Measurements from ENCODE around the gene AMZ2. TPM values are rescaled to one million over a fixed set of nuclear protein-coding genes. Genes with fewer than 3 reads are reported as not detected.

Gene AMZ2
- total RNA-seq, 4 donors from 2014 or later = 38.2 to 69.9 (median 60.1) TPM

DNA sequence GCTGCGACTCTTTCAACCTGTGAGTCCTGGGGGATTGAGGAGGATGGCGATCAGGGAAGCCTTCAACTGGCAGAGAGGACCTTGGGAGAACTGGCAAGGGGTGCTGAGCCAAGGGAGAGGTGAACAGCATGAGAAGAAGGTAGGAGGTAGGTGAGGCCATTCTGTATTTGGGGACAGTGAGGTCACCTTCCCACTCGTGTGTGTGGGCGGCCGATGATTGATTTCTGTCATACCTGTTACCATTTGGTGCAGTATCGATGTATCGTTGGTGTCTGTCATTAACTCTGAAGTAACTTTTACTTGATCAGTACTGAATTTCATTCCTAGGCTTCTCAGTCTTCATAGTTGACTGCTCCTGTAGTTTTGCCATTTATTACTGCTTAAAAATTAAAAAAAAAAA is 47.2 kb downstream of the AMZ2 start:
- 84% methylated on average over 7 of the region's 7 CpGs for WGBS
- H3K27ac ChIP-seq (replicated peaks in 1 of 4) = no peak overlapping the region
- peaks cover 15 to 28% (median 27%) of the 10 kb centered on the region in 4 donors for H3K4me1 ChIP-seq
- no peak overlapping the region for H3K4me3 ChIP-seq
- no peaks in the 10 kb centered on the region for H3K9me3 ChIP-seq
- H3K36me3 ChIP-seq = no peaks in the 10 kb centered on the region
- TF ChIP-seq CTCF (IDR thresholded peaks at IDR 0.05) (no peak), POLR2A (IDR thresholded peaks at IDR 0.05; ENCODE audit: low read depth) (no peak), POLR2AphosphoS5 (IDR thresholded peaks at IDR 0.05) (no peak), EP300 (IDR thresholded peaks at IDR 0.05) (no peak)
- no peak for DNase-seq (ENCODE audit: extremely low spot score)
- intact Hi-C loops (cut with DNase I) = no loop called here
- H3K27me3 ChIP-seq = peaks cover 0 to 71% (median 19%) of the 10 kb centered on the region in 4 donors

DNA sequence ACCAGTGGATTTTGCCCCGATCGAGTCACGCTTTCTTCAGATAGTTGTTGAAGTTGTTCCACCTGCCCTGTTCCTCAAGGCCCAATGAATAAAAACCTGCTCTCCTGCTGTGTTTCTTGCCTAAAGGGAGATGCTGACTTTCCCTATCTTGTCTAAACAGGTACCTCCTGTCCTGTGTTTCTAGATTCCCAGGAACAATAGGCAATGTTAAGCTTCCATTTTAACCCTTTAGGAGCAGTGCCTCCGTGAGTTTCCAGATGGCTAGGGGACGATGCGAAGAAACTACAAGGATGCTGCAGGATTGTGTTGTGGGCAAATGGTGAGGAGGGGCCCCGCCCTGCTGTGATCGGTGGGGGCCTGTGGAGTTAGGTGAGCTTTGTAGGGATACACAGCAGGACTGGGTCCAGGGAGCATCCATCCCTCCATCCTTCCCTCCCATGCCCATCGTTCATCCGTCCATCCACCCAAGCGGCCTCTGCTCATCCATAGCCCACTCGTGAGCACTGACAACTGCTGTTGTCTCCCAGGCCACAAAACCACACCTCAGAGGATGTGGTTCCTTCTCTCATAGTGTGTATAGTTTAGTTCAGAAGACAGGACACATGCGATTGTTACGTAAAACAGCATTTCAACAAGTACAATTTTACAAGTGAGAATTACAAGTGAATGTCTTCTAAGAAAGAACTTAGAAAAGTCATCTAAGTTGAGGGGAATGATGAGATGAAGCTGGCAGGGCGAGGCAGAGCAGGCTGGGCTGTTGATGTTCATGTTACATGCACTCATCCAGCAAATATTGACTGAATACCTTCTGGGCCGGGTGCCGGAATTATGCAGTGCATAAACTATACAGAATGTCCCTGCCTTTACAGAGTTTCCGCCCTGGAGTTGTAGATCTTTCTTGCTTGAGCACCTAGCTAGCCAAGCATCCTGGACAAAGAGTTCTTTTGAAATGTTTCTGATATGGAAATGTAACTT is 48.7 kb downstream of the AMZ2 start:
- Histone ChIP-seq H3K27ac (replicated peaks in 1 of 4) (no peak overlapping the region), H3K4me3 (no peak overlapping the region), H3K4me1 (peaks cover 10 to 14% (median 13%) of the 10 kb centered on the region in 4 donors), H3K9me3 (no peaks in the 10 kb centered on the region), H3K27me3 (peaks cover 0 to 58% (median 17%) of the 10 kb centered on the region in 4 donors), H3K36me3 (no peaks in the 10 kb centered on the region)
- intact Hi-C loops (cut with DNase I) = no loop called here
- 86% methylated on average over 18 of the region's 18 CpGs for WGBS
- no peak for TF ChIP-seq EP300 (IDR thresholded peaks at IDR 0.05)
- TF ChIP-seq POLR2A (IDR thresholded peaks at IDR 0.05; ENCODE audit: low read depth) = no peak
- TF ChIP-seq CTCF (IDR thresholded peaks at IDR 0.05) = no peak
- TF ChIP-seq POLR2AphosphoS5 (IDR thresholded peaks at IDR 0.05) = no peak
- no peak for DNase-seq (ENCODE audit: extremely low spot score)

GRCh38 chr17:68297195-68297594 is 49.4 kb downstream of the AMZ2 start:
- intact Hi-C loops (cut with DNase I) = no loop called here
- no peak overlapping the region for H3K4me3 ChIP-seq
- no peak for DNase-seq (ENCODE audit: extremely low spot score)
- H3K27me3 ChIP-seq = peaks cover 0 to 51% (median 10%) of the 10 kb centered on the region in 4 donors
- H3K4me1 ChIP-seq = peaks cover 5 to 7% (median 6%) of the 10 kb centered on the region in 4 donors
- no peak for TF ChIP-seq EP300 (IDR thresholded peaks at IDR 0.05)
- TF ChIP-seq POLR2A (IDR thresholded peaks at IDR 0.05; ENCODE audit: low read depth) = no peak
- no peak for TF ChIP-seq CTCF (IDR thresholded peaks at IDR 0.05)
- TF ChIP-seq POLR2AphosphoS5 (IDR thresholded peaks at IDR 0.05) = no peak
- no peaks in the 10 kb centered on the region for H3K9me3 ChIP-seq
- H3K27ac ChIP-seq (replicated peaks in 1 of 4) = no peak overlapping the region
- H3K36me3 ChIP-seq = no peaks in the 10 kb centered on the region
- 74% methylated on average over 4 of the region's 4 CpGs for WGBS

GRCh38 chr17:68298601-68299000 is 50.8 kb downstream of the AMZ2 start:
- Histone ChIP-seq H3K4me3 (no peak overlapping the region), H3K9me3 (no peaks in the 10 kb centered on the region), H3K27ac (replicated peaks in 1 of 4) (no peak overlapping the region), H3K27me3 (peaks cover 0 to 37% (median 5%) of the 10 kb centered on the region in 4 donors), H3K36me3 (no peaks in the 10 kb centered on the region), H3K4me1 (no peaks in the 10 kb centered on the region)
- intact Hi-C loops (cut with DNase I) = no loop called here
- TF ChIP-seq EP300 (IDR thresholded peaks at IDR 0.05) (no peak), POLR2A (IDR thresholded peaks at IDR 0.05; ENCODE audit: low read depth) (no peak), POLR2AphosphoS5 (IDR thresholded peaks at IDR 0.05) (no peak), CTCF (IDR thresholded peaks at IDR 0.05) (no peak)
- no peak for DNase-seq (ENCODE audit: extremely low spot score)
